Muscle layer of colon (tissue), 2 donors: ENCODE measurements around the gene DGUOK.

Experiments used
- H3K27ac ChIP-seq: one replicate; pipeline ENCODE4 v1.7.0; 2013; ENCODE audit warnings: low read depth, mild to moderate bottlenecking, low read length, moderate library complexity
- H3K27me3 ChIP-seq, 2 donors: one replicate each; pipeline ENCODE4 v1.7.0; 2013; ENCODE audit warnings: low read length in 2 of 2, mild to moderate bottlenecking in 2 of 2; ENCODE audit not compliant: insufficient read depth in 2 of 2, control insufficient read depth in 1 of 2
- H3K36me3 ChIP-seq: one replicate; pipeline ENCODE4 v1.7.0; 2013; ENCODE audit warnings: mild to moderate bottlenecking, low read length; ENCODE audit not compliant: insufficient read depth
- H3K4me1 ChIP-seq: one replicate; pipeline ENCODE4 v1.7.0; 2013; ENCODE audit warnings: mild to moderate bottlenecking, low read length; ENCODE audit not compliant: insufficient read depth
- H3K4me3 ChIP-seq, 2 donors: one replicate each; pipeline ENCODE4 v1.7.0; 2013; ENCODE audit warnings: low read length in 2 of 2, low read depth in 1 of 2, mild to moderate bottlenecking in 1 of 2, moderate library complexity in 1 of 2
- H3K9ac ChIP-seq: one replicate; pipeline ENCODE4 v1.7.0; 2013; ENCODE audit warnings: low read length
- H3K9me3 ChIP-seq: one replicate; pipeline ENCODE4 v1.7.0; 2013; ENCODE audit warnings: mild to moderate bottlenecking, low read length
- donor health status: abdominal sarcoma.
- donor health status: Adenocarcinoma of cecum.

Gene DGUOK

DNA sequence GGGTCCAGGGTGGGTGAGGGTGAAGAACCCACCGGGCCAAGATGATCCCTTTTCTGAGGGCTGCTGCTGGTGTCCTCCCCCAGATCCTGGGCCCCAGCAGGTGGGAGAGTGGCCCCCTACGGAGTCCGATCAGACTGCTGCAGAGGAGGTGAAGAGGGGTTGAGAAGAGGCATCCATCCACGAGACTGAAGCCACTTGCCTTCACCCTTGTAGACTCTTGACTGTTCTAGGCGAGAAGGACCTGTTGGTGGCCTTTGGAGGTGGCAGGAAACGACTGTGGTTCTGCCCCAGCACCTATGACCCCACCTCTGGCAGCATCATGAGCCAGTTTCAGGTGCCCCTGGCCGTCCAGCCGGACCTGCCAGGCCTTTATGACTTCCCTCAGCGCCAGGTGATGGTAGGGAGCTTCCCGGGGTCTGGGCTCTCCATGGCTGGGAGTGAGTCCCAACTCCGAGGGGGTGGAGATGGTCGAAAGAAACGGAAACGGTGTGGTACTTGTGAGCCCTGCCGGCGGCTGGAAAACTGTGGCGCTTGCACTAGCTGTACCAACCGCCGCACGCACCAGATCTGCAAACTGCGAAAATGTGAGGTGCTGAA, 59.5 kb downstream of the DGUOK start:
- peak overlapping the region; percentile 45 to 60 for H3K4me3 ChIP-seq
- H3K27me3 ChIP-seq = peaks cover 0 to 5% of the 10 kb centered on the region in 2 donors
- no peaks in the 10 kb centered on the region for H3K36me3 ChIP-seq
- peak overlapping the region; percentile 73 for H3K27ac ChIP-seq
- no peaks in the 10 kb centered on the region for H3K9me3 ChIP-seq
- H3K4me1 ChIP-seq = peaks cover 37% of the 10 kb centered on the region
- no peak overlapping the region for H3K9ac ChIP-seq

DNA sequence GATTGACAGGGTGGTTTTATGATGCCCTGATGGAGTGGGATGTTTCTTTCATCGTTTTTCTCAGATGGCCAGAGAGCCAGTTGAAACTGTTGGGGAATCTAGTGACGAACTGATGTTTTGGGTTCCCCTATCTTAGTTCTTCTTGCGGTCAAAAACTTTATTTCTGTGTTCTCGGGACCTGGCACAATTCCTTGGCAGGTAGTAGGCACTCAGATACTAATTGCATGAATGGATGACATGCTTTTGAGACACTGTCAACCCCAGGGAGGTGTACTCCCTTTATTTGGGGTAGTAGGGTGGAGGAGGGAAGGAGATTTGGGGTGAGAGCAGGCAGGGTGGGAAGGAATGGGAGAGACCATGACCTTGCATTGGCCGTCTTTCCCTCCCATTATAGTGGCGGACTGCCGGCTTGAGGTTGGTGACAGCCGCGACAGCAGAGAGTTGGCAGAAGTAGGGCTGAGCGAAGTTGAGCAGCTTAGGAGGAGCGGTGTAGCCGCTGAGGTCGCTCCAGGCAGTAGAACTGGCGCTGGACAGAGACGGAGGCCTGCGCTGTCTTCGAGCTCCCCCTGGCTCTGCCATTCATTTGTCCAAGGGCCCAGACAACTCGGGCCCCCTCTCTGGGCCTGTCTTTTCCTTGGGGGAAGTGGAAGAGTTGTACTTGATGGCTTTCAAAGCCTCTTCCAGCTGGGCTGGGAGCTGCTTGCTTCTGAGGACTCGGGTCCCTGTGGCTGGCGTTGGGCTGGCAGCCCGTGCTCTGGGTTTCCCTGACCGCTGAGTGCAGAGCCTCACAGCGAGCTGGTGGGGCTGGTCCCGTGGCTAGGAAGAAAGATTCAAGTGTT, 60.6 kb downstream of the DGUOK start:
- Histone ChIP-seq H3K27me3 (no peaks in the 10 kb centered on the region), H3K9ac (no peak overlapping the region), H3K4me3 (peak overlapping the region in 1 of 2 donors; percentile 4), H3K27ac (no peak overlapping the region), H3K9me3 (no peaks in the 10 kb centered on the region), H3K36me3 (no peaks in the 10 kb centered on the region), H3K4me1 (peaks cover 30% of the 10 kb centered on the region)

GRCh38 chr2:73987948-73988700, 61.4 kb downstream of the DGUOK start:
- Histone ChIP-seq H3K4me3 (no peak overlapping the region), H3K9ac (no peak overlapping the region), H3K9me3 (no peaks in the 10 kb centered on the region), H3K4me1 (peaks cover 30% of the 10 kb centered on the region), H3K27me3 (no peaks in the 10 kb centered on the region), H3K27ac (no peak overlapping the region), H3K36me3 (no peaks in the 10 kb centered on the region)

- Histone ChIP-seq H3K4me1 (peaks cover 30% of the 10 kb centered on the region), H3K27ac (no peak overlapping the region), H3K9me3 (no peaks in the 10 kb centered on the region), H3K9ac (no peak overlapping the region), H3K36me3 (no peaks in the 10 kb centered on the region), H3K4me3 (no peak overlapping the region), H3K27me3 (no peaks in the 10 kb centered on the region)
Observed at GRCh38 chr2:73989972-73990371, 63.3 kb downstream of the DGUOK start.

DNA sequence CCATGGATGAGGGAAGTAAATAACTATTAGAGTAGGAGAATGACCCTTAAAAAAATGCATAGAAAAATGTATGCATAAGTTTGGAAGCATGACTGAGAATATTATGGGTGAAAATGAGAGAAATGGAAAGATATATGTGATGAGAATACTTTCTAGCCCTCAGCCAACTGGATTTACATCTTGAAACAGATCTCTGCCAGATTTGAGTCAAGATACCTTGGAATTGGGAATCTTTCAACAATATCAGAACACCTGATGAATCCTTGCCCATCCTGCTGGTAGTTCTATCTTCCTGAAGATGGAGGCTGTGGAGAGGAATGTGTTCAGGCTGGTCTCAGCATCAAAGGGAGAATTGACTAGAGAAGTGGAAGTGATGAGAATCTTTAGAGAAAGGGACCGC, 63.9 kb downstream of the DGUOK start:
- Histone ChIP-seq H3K36me3 (no peaks in the 10 kb centered on the region), H3K9me3 (no peaks in the 10 kb centered on the region), H3K4me3 (no peak overlapping the region), H3K9ac (no peak overlapping the region), H3K27ac (no peak overlapping the region), H3K4me1 (peaks cover 30% of the 10 kb centered on the region), H3K27me3 (no peaks in the 10 kb centered on the region)

GRCh38 chr2:73992036-73992435, 65.4 kb downstream of the DGUOK start:
- H3K27ac ChIP-seq = no peak overlapping the region
- no peaks in the 10 kb centered on the region for H3K36me3 ChIP-seq
- peaks cover 15% of the 10 kb centered on the region for H3K4me1 ChIP-seq
- no peaks in the 10 kb centered on the region for H3K9me3 ChIP-seq
- H3K27me3 ChIP-seq = no peaks in the 10 kb centered on the region
- no peak overlapping the region for H3K9ac ChIP-seq
- H3K4me3 ChIP-seq = no peak overlapping the region

GRCh38 chr2:73993376-73993775, 66.7 kb downstream of the DGUOK start:
- H3K9me3 ChIP-seq = no peaks in the 10 kb centered on the region
- no peak overlapping the region for H3K4me3 ChIP-seq
- no peak overlapping the region for H3K9ac ChIP-seq
- no peaks in the 10 kb centered on the region for H3K36me3 ChIP-seq
- H3K4me1 ChIP-seq = peaks cover 2% of the 10 kb centered on the region
- no peaks in the 10 kb centered on the region for H3K27me3 ChIP-seq
- H3K27ac ChIP-seq = no peak overlapping the region

GRCh38 chr2:73993778-73994177, 67.1 kb downstream of the DGUOK start:
- Histone ChIP-seq H3K27ac (no peak overlapping the region), H3K4me3 (no peak overlapping the region), H3K4me1 (no peaks in the 10 kb centered on the region), H3K9me3 (no peaks in the 10 kb centered on the region), H3K9ac (no peak overlapping the region), H3K36me3 (no peaks in the 10 kb centered on the region), H3K27me3 (no peaks in the 10 kb centered on the region)

DNA sequence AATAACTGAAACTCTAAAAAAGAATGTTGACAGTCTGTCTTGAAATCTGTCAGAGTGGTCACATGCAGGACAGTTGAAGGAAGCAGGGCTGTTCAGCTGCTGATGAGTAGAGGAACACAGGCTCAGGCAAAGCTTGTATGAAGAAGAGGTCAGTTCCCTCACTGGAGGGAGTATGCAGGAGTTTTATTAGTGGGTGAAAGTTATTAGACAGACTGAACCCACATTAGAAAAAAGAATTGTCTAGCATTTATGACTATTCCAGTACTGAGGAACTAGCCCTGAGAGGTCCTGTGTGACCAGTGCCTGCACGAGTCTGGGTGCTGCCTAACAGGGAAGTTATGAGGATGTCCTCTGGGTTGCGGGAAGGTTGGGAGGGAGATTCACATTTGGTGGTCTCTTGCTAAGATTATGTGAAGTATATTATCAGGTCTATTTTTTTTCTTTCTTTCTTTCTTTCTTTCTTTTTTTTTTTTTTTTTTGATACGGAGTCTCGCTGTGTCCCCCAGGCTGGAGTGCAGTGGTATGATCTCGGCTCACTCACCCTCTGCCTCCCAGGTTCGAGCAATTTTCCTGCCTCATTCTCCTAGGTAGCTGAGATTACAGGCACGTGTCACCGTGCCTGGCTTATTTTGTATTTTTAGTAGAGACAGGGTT, 67.6 kb downstream of the DGUOK start:
- no peaks in the 10 kb centered on the region for H3K4me1 ChIP-seq
- H3K4me3 ChIP-seq = no peak overlapping the region
- H3K36me3 ChIP-seq = no peaks in the 10 kb centered on the region
- H3K9ac ChIP-seq = no peak overlapping the region
- no peak overlapping the region for H3K27ac ChIP-seq
- H3K27me3 ChIP-seq = no peaks in the 10 kb centered on the region
- no peaks in the 10 kb centered on the region for H3K9me3 ChIP-seq

- no peak overlapping the region for H3K27ac ChIP-seq
- H3K9ac ChIP-seq = no peak overlapping the region
- H3K4me3 ChIP-seq = no peak overlapping the region
- H3K4me1 ChIP-seq = peaks cover 9% of the 10 kb centered on the region
- H3K36me3 ChIP-seq = no peaks in the 10 kb centered on the region
- no peaks in the 10 kb centered on the region for H3K9me3 ChIP-seq
- H3K27me3 ChIP-seq = no peaks in the 10 kb centered on the region
Observed at GRCh38 chr2:73995810-73996209, 69.1 kb downstream of the DGUOK start.

- Histone ChIP-seq H3K27ac (no peak overlapping the region), H3K9me3 (no peaks in the 10 kb centered on the region), H3K4me1 (peaks cover 9% of the 10 kb centered on the region), H3K9ac (no peak overlapping the region), H3K27me3 (no peaks in the 10 kb centered on the region), H3K36me3 (no peaks in the 10 kb centered on the region), H3K4me3 (no peak overlapping the region)
Observed at GRCh38 chr2:73997813-73998212, 71.1 kb downstream of the DGUOK start.
